CD1c-positive myeloid dendritic cell (primary cell): ENCODE results near the gene KLHL17.
A peak's percentile ranks its signal among the peaks of the same experiment; 100 is the strongest.

Source experiments
- DNase-seq: peaks from one replicate; pipeline ENCODE4 v3.0.0-alpha.2; 2016; ENCODE audit errors: extremely low spot score

The KLHL17 gene

DNA sequence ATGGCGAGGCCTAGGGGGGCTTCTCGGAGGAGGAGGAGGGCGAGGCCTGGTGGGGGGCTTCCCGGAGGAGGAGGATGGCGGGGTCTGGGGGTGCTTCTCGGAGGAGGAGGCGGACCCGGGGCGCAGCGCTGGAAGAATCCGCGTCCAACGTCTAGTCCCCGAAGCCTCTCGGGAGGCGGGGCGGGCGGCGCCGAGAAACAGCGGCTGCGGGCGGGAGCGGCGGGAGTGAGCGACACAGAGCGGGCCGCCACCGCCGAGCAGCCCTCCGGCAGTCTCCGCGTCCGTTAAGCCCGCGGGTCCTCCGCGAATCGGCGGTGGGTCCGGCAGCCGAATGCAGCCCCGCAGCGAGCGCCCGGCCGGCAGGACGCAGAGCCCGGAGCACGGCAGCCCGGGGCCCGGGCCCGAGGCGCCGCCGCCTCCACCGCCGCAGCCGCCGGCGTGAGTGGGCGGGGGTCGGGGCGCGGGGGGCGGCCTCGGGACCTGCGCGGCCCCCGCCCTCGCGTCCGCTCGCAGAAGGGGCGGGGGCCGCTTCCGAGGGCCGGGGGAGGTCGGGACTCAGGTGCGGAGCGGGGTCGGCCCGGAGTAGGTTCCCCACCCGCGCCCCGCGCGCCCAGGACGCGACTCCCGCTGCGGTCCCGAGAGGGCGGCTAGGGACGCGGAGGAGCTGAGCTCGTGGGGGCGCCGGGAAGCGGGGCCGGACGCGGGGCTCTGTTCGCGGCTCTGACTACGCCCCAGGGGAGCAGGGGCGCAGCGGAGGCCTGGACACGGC, at the start of gene KLHL17:
Gene KLHL17, plus strand, starts transcription at position 222 of the 769 bp plus-strand sequence. Its CDS starts 110 bp downstream, at position 332.
- DNase-seq = peak; percentile 77

GRCh38 chr1:910881-911721, 49.3 kb upstream of the KLHL17 start:
- no peak for DNase-seq

GRCh38 chr1:911875-912739, 48.3 kb upstream of the KLHL17 start:
- no peak for DNase-seq

DNA sequence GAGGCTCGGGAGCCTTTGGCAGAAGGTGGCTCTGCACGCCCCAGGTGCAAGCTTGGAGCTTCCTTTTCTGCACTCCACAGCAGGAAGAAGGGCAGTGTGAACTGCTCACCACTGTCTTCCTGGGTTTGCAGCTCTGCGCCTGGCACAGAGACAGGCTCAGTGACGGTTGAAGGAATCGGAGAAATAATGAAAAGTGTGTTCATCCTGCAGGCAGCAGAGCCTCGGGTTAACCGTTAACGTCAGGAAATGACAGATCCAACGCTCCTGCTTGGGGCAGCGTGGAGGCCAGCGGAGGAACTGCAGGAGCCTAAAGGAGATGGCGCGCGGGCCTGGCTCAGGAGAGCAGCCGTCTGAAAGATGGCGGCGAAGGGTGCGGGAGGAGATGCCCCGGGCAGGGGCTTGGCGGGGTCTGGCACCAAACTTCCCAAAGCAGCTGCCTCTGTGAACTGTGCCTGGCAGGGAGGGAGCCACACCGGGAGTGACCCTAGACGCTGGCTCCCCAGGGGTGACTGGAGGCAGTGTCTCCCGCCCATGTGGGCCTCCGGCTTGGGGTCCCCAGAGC, 47.6 kb upstream of the KLHL17 start:
- DNase-seq = peak; percentile 28

DNA sequence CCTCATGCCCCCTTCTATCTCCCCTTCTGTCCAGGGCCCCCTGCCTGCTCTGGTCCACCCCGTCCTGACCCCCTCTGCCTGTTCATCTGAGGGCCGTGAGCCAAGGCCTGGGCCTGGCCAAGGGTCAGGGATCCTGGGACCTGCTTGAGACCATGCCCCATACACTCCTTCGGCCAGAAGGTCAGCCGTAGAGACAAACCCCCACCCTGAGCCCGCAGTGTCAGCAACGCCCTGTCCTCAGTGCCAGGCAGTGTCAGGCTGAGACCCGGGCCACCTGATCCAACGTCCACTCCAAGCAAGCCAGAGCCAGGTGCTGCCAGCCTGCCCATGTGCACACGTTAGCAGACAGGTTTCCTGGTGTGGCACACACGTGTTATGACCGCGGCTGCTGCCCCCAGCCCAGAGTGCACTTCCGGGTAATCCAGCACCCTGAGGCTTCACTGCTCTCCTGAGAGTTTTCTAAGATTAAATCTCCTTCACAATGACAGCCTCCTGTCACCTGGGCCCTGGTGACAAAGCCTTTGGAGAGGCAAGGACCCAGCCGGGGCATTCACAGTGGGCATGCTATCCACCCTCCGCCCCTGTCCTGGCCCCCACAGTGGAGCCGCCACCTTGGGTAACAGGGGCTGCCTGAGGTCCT, 46.8 kb upstream of the KLHL17 start:
- DNase-seq = no peak

GRCh38 chr1:914131-914890, 46.1 kb upstream of the KLHL17 start:
- no peak for DNase-seq

DNA sequence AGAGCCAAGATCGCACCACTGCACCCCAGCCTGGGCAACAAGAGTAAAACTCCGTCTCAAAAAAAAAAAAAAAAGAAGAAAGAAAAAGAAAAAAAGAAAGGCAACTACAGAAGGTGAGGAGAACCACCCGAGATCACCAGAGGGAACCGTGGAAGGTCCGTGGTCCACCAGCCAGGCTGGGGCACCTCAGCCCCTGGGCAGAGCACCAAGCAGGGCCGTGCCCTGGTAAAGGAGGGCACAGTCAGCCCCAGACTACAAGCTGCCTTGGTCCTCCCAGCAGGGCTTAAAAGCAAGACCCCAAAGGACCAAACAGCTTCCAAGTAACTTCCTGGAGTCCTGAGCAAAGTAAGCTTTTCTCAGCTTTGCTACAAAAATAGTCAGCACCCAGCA, 45.5 kb upstream of the KLHL17 start:
- no peak for DNase-seq

DNA sequence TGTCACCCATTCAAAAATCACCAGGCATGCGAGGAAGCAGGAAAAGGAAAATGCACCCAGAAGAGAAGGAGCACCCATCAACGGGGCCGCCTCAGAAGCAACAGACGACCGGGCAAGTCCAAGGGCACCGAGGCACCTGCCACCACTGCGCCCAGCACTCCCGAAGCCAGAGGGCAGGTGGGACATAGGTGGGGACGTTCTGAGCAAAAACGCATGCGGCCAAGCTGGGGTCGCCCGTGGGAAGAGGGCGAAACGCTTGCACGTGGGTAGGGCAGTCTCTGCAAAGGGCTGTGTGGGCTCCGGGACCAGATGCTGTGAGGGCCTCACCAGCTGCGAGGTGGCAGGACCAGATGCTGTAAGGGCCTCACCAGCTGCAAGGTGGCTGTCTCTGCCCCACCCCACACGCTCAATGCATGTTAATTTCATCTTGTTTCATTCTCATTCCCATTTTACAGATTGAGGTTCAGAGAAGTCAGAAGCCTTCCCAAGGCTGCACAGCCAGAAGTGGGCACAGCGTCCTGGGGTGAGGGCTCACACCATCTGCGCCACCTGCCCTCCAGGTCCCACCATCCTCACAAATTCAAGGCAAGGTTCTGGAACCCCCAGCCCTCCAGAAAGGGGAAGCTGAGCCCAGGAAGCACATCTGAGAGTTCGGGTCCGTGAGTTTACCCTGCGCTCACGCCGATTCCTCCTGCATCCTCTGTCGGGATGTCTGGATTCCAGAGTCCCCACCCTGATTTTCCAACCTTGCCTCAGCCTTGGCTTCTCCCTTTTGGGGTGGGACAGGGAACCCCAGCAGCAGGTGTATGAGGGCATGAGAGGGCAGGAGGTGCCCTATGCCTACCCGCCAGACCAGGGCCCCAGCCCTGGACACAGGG, 44.9 kb upstream of the KLHL17 start:
- no peak for DNase-seq

GRCh38 chr1:916173-917075, 44.0 kb upstream of the KLHL17 start:
- DNase-seq = no peak

DNA sequence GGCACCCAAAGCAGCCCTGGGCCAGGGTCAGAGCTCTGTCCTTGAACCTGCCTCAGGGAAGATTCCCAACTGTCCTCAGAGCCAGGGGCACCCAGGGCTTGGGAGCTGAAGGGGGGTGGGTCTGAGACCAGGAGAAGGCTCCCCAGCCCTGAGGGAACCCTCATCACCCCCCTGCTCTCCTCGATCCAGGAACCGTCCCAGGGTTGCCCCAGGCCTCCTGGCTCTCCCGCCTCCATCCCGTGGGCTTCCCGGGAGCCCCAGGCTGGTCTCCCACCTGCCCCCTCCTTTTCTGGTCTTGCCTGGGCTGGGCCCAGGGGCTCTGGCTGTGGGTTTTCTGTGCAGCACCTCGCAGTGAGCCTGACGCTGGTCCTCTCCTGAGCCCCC, 43.3 kb upstream of the KLHL17 start:
- no peak for DNase-seq

DNA sequence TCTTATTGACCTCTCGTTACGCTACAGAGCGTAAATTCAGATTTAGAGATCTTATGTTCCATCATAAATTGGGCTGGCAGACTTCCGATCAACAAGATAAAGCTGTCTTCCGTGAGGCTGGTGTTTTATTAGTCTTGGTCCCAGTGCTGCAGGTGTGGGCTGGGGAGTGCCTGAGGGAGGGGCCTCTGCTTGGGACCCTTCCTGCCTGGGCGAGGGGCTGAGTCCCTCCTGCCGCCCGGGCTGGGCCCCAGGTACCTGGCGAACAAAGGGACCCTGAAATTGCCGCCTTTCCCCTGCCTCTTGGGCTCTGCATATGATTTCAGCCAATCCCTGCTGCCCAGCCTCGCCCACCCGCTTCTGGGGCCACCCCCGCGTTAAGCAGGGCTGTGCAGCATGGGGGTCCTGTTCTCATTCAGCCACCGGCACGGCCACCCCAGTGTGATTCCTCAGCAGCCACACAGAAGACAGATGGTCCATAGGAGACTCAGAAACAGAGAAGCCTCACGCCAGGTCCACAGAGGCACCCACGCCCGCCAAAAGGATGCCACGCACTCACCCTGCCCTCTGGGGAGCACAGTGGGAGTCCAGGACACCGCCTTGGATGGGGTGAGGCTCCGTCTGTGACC, 42.8 kb upstream of the KLHL17 start:
- no peak for DNase-seq

DNA sequence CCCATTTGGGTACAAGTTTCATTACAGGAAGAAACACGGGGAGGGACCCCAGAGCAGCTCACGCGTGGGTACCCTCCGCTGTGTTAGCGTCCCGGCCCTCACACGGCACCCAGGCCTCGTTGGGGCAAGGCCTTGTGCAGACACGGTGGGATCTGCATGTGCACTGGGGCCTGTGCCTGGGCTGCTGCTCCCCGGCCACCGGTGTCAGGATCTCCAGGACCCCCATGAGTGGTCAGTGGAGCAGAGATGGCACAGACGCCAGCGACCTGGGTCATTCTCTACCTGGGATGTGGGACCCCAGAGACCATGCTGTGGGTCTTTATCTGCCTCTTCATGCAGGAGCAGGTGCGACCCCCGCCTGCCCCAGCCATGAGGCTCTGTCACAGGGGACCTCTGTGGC, 42.0 kb upstream of the KLHL17 start:
- DNase-seq = no peak

DNA sequence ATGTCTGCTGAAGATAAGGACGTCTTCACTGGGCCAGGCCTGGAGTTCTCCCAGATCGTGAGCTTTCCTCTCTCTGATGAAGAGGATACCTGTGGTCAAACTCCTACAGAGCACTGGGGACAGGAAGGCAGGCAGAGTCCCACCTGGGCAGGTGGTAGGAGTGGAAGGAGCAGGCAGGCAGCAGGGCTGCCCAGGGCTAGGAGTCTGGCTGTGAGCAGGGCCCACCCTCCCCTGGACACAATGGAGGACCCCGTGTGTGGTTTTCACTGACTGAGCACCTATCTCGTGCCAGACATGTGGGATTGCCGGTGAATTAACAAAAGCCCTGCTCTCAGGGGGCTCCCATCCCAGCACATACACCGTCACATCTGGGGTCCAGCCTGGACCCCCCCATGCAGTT, 41.5 kb upstream of the KLHL17 start:
- DNase-seq = no peak

DNA sequence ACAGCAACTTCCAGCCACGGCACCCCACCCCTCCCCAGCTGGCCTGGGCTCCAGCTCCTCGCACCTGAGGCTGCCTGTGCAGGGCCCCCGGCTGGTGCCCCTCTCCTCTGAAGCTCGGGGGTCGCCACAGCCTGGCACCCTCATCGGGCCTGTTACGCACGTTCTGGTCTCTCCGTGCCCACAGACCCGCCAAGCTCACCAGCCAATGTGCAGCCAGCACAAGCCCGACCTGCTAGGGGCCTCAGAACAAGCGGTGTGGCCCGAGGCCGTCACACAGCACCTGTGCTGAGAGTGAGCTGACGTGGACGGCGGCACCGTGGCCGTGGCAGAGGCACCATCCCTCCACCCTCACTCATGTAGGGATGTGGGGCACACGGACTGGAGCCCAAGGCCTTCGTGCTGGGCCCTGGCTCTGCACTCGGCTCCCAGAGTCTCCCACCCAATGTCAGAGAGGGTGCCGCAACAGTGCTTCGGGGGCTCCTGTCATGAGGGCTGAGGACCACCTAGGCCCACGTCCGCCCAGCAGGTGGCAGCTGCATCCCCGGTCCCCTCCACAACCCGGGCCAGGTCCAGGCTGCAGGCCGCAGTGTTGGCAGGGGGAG, 41.0 kb upstream of the KLHL17 start:
- no peak for DNase-seq

GRCh38 chr1:920010-920409, 40.4 kb upstream of the KLHL17 start:
- DNase-seq = no peak

DNA sequence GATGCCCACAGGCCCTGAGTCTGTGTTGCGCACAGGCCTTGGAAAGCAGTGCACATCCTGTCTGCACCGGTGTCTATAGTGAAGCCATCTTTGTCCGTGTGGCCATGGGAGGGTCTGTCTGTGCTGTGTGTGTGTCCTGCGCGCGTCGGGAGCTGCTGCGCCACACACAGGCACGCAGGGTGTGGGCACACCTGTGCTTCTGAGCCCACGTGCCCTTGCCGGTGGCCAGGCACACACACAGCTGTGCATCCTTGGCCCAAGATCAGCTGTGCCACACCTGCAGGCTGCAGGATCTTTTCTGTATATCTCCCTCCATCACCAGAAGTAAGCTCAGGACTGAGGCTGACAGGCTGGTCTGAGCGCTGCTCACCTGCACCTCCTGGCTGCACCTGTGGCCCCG, 39.9 kb upstream of the KLHL17 start:
- no peak for DNase-seq

GRCh38 chr1:921011-921837, 39.2 kb upstream of the KLHL17 start:
- DNase-seq = peak; percentile 64
